ENCODE measurements around the gene ACAP3. TPM values are rescaled to one million over a fixed set of nuclear protein-coding genes. Genes with fewer than 3 reads are reported as not detected.
A peak's percentile ranks its signal among the peaks of the same experiment; 100 is the strongest.

Gene ACAP3
- total RNA-seq, 1 donor from 2014 or later, result 55.7 TPM

DNA sequence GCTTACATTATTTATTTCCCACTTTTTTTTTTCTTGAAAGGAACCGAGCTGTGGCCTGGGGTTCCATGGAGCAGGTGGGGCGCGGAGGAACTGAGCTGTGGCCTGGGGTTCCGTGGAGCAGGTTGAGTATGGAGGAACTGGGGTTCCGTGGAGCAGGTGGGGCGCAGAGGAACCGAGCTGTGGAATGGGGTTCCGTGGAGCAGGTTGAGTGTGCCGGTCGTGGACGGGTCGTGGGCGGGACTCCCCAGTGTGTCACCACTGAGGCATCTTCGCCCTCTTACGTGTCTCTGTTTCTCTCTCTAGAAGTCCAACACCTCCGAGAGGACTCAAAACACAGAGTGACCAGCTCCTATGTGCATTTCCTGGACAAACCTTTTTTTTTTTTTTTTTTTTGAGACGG, 28.7 kb downstream of the ACAP3 start:
- no peaks in the 10 kb centered on the region for H3K9me3 Mint-ChIP-seq

GRCh38 chr1:1278620-1279019, 29.1 kb downstream of the ACAP3 start:
- Mint-ChIP-seq H3K27me3 (no peaks in the 10 kb centered on the region), H3K4me3 (no peak overlapping the region), H3K9me3 (no peaks in the 10 kb centered on the region), H3K4me1 (peaks cover 4% of the 10 kb centered on the region), H3K27ac (no peak overlapping the region), H3K36me3 (ENCODE audit: low read depth) (no peaks in the 10 kb centered on the region)
- intact Hi-C loops (cut with micrococcal nuclease), result no loop called here
- no peak for DNase-seq

More for the DNA sequence above, 28.7 kb downstream of the ACAP3 start:
- no peak overlapping the region for H3K4me3 Mint-ChIP-seq
- H3K4me1 Mint-ChIP-seq, result peaks cover 4% of the 10 kb centered on the region
- H3K36me3 Mint-ChIP-seq (ENCODE audit: low read depth), result no peaks in the 10 kb centered on the region
- no peak overlapping the region for H3K27ac Mint-ChIP-seq
- DNase-seq, result no peak
- H3K27me3 Mint-ChIP-seq, result no peaks in the 10 kb centered on the region
- intact Hi-C loops (cut with micrococcal nuclease), result no loop called here

- H3K4me3 Mint-ChIP-seq, result peak overlapping the region; percentile 27
- DNase-seq, result no peak
- intact Hi-C loops (cut with micrococcal nuclease), result no loop called here
- peaks cover 6% of the 10 kb centered on the region for H3K36me3 Mint-ChIP-seq (ENCODE audit: low read depth)
- no peaks in the 10 kb centered on the region for H3K27me3 Mint-ChIP-seq
- no peak overlapping the region for H3K27ac Mint-ChIP-seq
- no peaks in the 10 kb centered on the region for H3K9me3 Mint-ChIP-seq
- peaks cover 18% of the 10 kb centered on the region for H3K4me1 Mint-ChIP-seq
Observed at GRCh38 chr1:1275836-1276235, 31.9 kb downstream of the ACAP3 start.

DNA sequence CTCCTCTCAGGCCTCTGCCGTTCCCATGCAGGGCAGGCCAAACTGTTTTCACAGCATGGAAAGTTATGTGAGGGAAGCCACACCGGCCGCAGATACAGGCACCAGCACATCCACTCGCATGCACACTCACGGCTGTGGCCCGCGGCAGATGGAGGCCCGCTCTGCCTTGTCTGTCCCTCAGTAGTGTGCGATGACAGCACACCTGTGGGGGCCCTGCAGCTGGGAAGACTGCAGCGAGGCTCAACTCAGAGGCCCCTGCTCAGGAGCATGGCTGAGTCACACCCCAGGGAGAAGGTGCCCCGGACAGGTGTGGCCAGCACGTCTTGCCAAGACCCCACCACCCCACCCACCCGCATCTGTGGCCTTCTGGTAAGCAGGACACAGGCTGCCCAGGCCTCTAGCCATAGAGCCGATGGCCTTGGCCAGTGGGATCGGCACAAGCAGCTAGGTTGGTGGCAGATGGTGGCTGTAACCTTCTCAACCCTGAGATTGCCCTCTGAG, 32.7 kb downstream of the ACAP3 start:
- Mint-ChIP-seq H3K4me1 (peaks cover 25% of the 10 kb centered on the region), H3K9me3 (no peaks in the 10 kb centered on the region), H3K4me3 (peak overlapping the region; percentile 76), H3K27ac (peak overlapping the region; percentile 69), H3K36me3 (ENCODE audit: low read depth) (peaks cover 13% of the 10 kb centered on the region), H3K27me3 (no peaks in the 10 kb centered on the region)
- no peak for DNase-seq
- intact Hi-C loops (cut with micrococcal nuclease), result loop anchor here (5.0 kb wide), 1 partner anchor 73 kb away; no protein-coding TSS in a partner anchor

GRCh38 chr1:1274299-1274930, 33.3 kb downstream of the ACAP3 start:
- Mint-ChIP-seq H3K4me1 (peaks cover 28% of the 10 kb centered on the region), H3K36me3 (ENCODE audit: low read depth) (peaks cover 14% of the 10 kb centered on the region), H3K9me3 (no peaks in the 10 kb centered on the region), H3K27ac (peak overlapping the region; percentile 69), H3K4me3 (peak overlapping the region; percentile 76), H3K27me3 (no peaks in the 10 kb centered on the region)
- DNase-seq, result no peak
- intact Hi-C loops (cut with micrococcal nuclease), result loop anchor here (5.0 kb wide), 1 partner anchor 72 kb away; no protein-coding TSS in a partner anchor

GRCh38 chr1:1273512-1274298, 34.0 kb downstream of the ACAP3 start, which contains the start of gene UBE2J2:
Gene UBE2J2, minus strand, starts transcription at chr1:1273854. Its CDS starts 5,862 bp downstream, at chr1:1267992.
- Mint-ChIP-seq H3K4me3 (peak within 1 kb of the TSS; percentile 86), H3K9me3 (no peaks in the 10 kb centered on the region), H3K4me1 (peaks cover 28% of the 10 kb centered on the region), H3K27me3 (no peaks in the 10 kb centered on the region), H3K27ac (peak within 1 kb of the TSS; percentile 76), H3K36me3 (ENCODE audit: low read depth) (peaks cover 15% of the 10 kb centered on the region)
- DNase-seq, result peak; percentile 97
- intact Hi-C loops (cut with micrococcal nuclease), result loop anchor here (1.0 to 5.0 kb wide), 2 partner anchors 71 to 157 kb away; partner anchors contain the start of gene C1orf159

- intact Hi-C loops (cut with micrococcal nuclease), result loop anchor here (1.0 to 5.0 kb wide), 2 partner anchors 71 to 157 kb away; partner anchors contain the start of gene C1orf159
- Mint-ChIP-seq H3K36me3 (ENCODE audit: low read depth) (peaks cover 17% of the 10 kb centered on the region), H3K27me3 (no peaks in the 10 kb centered on the region), H3K4me1 (peaks cover 28% of the 10 kb centered on the region), H3K4me3 (peak overlapping the region; percentile 86), H3K9me3 (no peaks in the 10 kb centered on the region), H3K27ac (peak overlapping the region; percentile 76)
- DNase-seq, result peak; percentile 70
Observed at GRCh38 chr1:1273209-1273511, 34.6 kb downstream of the ACAP3 start.

- peaks cover 28% of the 10 kb centered on the region for H3K4me1 Mint-ChIP-seq
- H3K27me3 Mint-ChIP-seq, result no peaks in the 10 kb centered on the region
- peak overlapping the region; percentile 76 for H3K27ac Mint-ChIP-seq
- peaks cover 20% of the 10 kb centered on the region for H3K36me3 Mint-ChIP-seq (ENCODE audit: low read depth)
- peak; percentile 75 for DNase-seq
- peak overlapping the region; percentile 86 for H3K4me3 Mint-ChIP-seq
- intact Hi-C loops (cut with micrococcal nuclease), result loop anchor here (1.0 to 5.0 kb wide), 2 partner anchors 70 to 156 kb away; partner anchors contain the start of gene C1orf159
- no peaks in the 10 kb centered on the region for H3K9me3 Mint-ChIP-seq
Observed at GRCh38 chr1:1272341-1273208, 35.2 kb downstream of the ACAP3 start.

DNA sequence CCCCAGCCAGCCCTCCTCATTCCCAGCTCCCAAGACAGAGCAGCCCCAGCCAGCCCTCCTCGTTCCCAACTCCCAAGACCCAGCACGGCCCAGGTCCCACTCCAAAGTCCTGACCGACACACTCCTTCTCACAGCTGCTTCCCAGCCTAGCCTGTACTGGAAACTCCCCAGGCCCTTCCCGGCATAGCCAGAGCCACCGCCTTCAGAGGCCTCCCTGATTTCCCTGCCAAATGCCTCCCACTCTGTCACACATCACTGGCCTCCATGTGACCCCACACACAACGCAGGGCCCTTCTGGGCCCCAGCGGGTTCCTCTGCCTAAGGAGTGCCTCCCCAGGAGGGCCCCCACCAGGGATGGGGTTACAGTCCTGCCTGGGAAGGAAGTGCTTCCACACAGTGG, 36.9 kb downstream of the ACAP3 start:
- no peaks in the 10 kb centered on the region for H3K27me3 Mint-ChIP-seq
- no peaks in the 10 kb centered on the region for H3K9me3 Mint-ChIP-seq
- H3K4me1 Mint-ChIP-seq, result peaks cover 31% of the 10 kb centered on the region
- no peak for DNase-seq
- intact Hi-C loops (cut with micrococcal nuclease), result loop anchor here (5.0 kb wide), 1 partner anchor 69 kb away; no protein-coding TSS in a partner anchor
- peak overlapping the region; percentile 78 for H3K27ac Mint-ChIP-seq
- H3K4me3 Mint-ChIP-seq, result peak overlapping the region; percentile 78
- peaks cover 31% of the 10 kb centered on the region for H3K36me3 Mint-ChIP-seq (ENCODE audit: low read depth)

DNA sequence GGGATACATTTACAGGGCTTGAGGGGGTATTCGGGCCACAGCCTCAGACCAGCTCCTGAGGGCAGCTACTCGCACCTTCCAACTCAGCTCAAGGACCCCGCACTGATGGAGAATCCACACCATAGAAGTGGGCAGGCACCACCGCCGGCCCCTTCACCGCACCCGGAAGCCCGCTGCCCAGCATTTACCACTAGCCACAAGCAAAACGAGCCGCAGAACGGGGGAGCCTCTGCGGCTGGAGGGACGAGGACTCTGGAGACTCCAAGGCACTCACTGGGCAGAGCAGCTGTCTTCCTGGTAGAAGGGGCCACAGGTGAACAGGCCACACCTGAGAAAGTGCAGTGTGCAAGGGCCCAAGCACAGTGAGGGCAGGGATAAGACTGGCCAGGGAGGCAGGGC, 39.4 kb downstream of the ACAP3 start:
- Mint-ChIP-seq H3K4me3 (no peak overlapping the region), H3K9me3 (no peaks in the 10 kb centered on the region), H3K4me1 (peaks cover 30% of the 10 kb centered on the region), H3K27ac (no peak overlapping the region), H3K36me3 (ENCODE audit: low read depth) (peaks cover 42% of the 10 kb centered on the region), H3K27me3 (no peaks in the 10 kb centered on the region)
- intact Hi-C loops (cut with micrococcal nuclease), result no loop called here
- no peak for DNase-seq

GRCh38 chr1:1267488-1268283, 40.0 kb downstream of the ACAP3 start:
- no peak for DNase-seq
- H3K4me3 Mint-ChIP-seq, result no peak overlapping the region
- H3K4me1 Mint-ChIP-seq, result peaks cover 28% of the 10 kb centered on the region
- H3K27me3 Mint-ChIP-seq, result no peaks in the 10 kb centered on the region
- H3K9me3 Mint-ChIP-seq, result no peaks in the 10 kb centered on the region
- no peak overlapping the region for H3K27ac Mint-ChIP-seq
- peaks cover 45% of the 10 kb centered on the region for H3K36me3 Mint-ChIP-seq (ENCODE audit: low read depth)
- intact Hi-C loops (cut with micrococcal nuclease), result no loop called here

DNA sequence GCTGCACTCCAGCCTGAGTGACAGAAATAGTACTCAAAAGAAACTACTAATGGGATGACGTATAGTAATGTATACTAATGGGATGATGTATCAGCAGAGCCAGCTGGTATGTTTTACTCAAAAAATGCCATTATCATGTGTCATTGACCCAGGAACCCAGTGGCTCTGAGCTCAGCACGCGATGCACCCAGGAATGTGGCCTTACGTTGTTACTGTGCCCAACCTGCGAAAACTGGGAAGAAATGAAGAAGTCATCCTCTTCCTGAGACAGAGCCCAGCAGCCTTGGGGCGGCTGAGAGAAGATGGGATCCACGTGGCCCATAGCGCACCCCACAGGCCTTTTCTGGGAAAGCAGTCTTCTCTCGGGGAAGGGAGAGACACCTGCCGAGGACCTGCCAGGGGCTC, 42.9 kb downstream of the ACAP3 start:
- Mint-ChIP-seq H3K4me3 (no peak overlapping the region), H3K9me3 (no peaks in the 10 kb centered on the region), H3K27me3 (no peaks in the 10 kb centered on the region), H3K4me1 (peaks cover 9% of the 10 kb centered on the region), H3K36me3 (ENCODE audit: low read depth) (peaks cover 49% of the 10 kb centered on the region), H3K27ac (no peak overlapping the region)
- peak; percentile 70 for DNase-seq
- intact Hi-C loops (cut with micrococcal nuclease), result no loop called here

DNA sequence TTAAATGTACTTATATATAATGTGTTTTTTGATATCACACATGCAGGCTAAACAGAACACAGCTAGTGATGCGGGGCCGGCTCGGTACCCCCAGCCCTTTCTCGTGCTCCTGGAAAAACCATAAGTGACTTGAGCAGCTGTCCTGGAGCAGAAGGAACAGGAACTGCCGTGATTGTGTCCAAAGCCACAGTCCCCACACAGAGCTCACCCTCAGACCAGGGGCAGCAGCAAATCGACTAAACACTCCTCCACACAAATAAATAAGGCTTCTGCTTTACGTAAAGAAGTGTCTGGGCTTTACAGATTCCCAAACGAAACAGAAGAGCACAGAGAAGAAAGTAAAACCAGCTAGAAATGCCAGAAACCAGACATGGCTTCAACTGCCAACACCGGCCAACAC, 43.7 kb downstream of the ACAP3 start:
- H3K27me3 Mint-ChIP-seq, result no peaks in the 10 kb centered on the region
- H3K4me3 Mint-ChIP-seq, result no peak overlapping the region
- H3K9me3 Mint-ChIP-seq, result no peaks in the 10 kb centered on the region
- DNase-seq, result no peak
- H3K36me3 Mint-ChIP-seq (ENCODE audit: low read depth), result peaks cover 56% of the 10 kb centered on the region
- intact Hi-C loops (cut with micrococcal nuclease), result no loop called here
- H3K27ac Mint-ChIP-seq, result no peak overlapping the region
- H3K4me1 Mint-ChIP-seq, result peaks cover 5% of the 10 kb centered on the region
